Right atrium auricular region (tissue), 2 donors: ENCODE results near the gene SSBP3. TPM values are rescaled to one million over a fixed set of nuclear protein-coding genes. Genes with fewer than 3 reads are reported as not detected.
A peak's percentile ranks its signal among the peaks of the same experiment; 100 is the strongest.

Experiments used
- DNase-seq: peaks from one replicate; pipeline ENCODE4 v3.0.0-alpha.2; 2019; ENCODE audit warnings: low spot score
- H3K27ac ChIP-seq, 2 donors: fragments of 200-600 bp; sonication (generic); 1 replicate in 1 of 2; 2 replicates in 1 of 2; pipeline ENCODE4 v1.5.1; 2016 to 2019
- H3K27me3 ChIP-seq, 2 donors: fragments of 200-600 bp; sonication (generic); one replicate each; pipeline versions ENCODE4 v1.5.1 to v1.6.0; 2017 to 2019
- H3K36me3 ChIP-seq: fragments of 200-600 bp; sonication (generic); one replicate; pipeline ENCODE4 v1.5.1; 2016
- H3K4me1 ChIP-seq, 2 donors: fragments of 200-600 bp; sonication (generic); one replicate each; pipeline versions ENCODE4 v1.5.1 to v1.6.0; 2017 to 2019
- H3K4me3 ChIP-seq, 2 donors: fragments of 200-600 bp; sonication (generic); 1 replicate in 1 of 2; 2 replicates in 1 of 2; pipeline ENCODE4 v1.5.1; 2017 to 2019; ENCODE audit warnings: mild to moderate bottlenecking in 1 of 2, moderate library complexity in 1 of 2
- H3K9me3 ChIP-seq, 2 donors: fragments of 200-600 bp; sonication (generic); one replicate each; pipeline ENCODE4 v1.5.1; 2019
- CTCF ChIP-seq, 2 donors: fragments of 200-600 bp; sonication (generic); IDR thresholded peaks; one replicate each; pipeline ENCODE4 v1.5.1; 2019; ENCODE audit warnings: antibody characterized with exemption in 2 of 2
- total RNA-seq, 2 donors: library from RNA; depleted of rRNA; stranded (reverse); fragments of >200 nt; gene quantifications; one replicate each; pipeline ENCODE4 v1.1.0, GENCODE V29; 2016

The SSBP3 gene
- total RNA-seq, 2 donors from 2014 or later, result 15.2 to 16.6 TPM

GRCh38 chr1:54339126-54339525 is 67.1 kb downstream of the SSBP3 start:
- Histone ChIP-seq H3K27ac (no peak overlapping the region), H3K27me3 (no peaks in the 10 kb centered on the region), H3K4me1 (peaks cover 0 to 53% of the 10 kb centered on the region in 2 donors), H3K9me3 (no peaks in the 10 kb centered on the region), H3K36me3 (no peaks in the 10 kb centered on the region), H3K4me3 (no peak overlapping the region)
- no peak for DNase-seq
- TF ChIP-seq CTCF (IDR thresholded peaks at IDR 0.05), result no peak

GRCh38 chr1:54338464-54338863 is 67.7 kb downstream of the SSBP3 start:
- Histone ChIP-seq H3K9me3 (no peaks in the 10 kb centered on the region), H3K27ac (no peak overlapping the region), H3K27me3 (no peaks in the 10 kb centered on the region), H3K36me3 (no peaks in the 10 kb centered on the region), H3K4me3 (no peak overlapping the region), H3K4me1 (peaks cover 0 to 59% of the 10 kb centered on the region in 2 donors)
- DNase-seq, result no peak
- no peak for TF ChIP-seq CTCF (IDR thresholded peaks at IDR 0.05)

- H3K36me3 ChIP-seq, result no peaks in the 10 kb centered on the region
- no peaks in the 10 kb centered on the region for H3K27me3 ChIP-seq
- TF ChIP-seq CTCF (IDR thresholded peaks at IDR 0.05), result no peak
- H3K4me3 ChIP-seq, result no peak overlapping the region
- no peak overlapping the region for H3K27ac ChIP-seq
- H3K9me3 ChIP-seq, result no peaks in the 10 kb centered on the region
- DNase-seq, result no peak
- peaks cover 0 to 60% of the 10 kb centered on the region in 2 donors for H3K4me1 ChIP-seq
These were observed 68.3 kb downstream of the SSBP3 start for GRCh38 chr1:54337928-54338327.

- Histone ChIP-seq H3K27me3 (no peaks in the 10 kb centered on the region), H3K4me1 (peaks cover 0 to 60% of the 10 kb centered on the region in 2 donors), H3K36me3 (no peaks in the 10 kb centered on the region), H3K4me3 (no peak overlapping the region), H3K27ac (no peak overlapping the region), H3K9me3 (no peaks in the 10 kb centered on the region)
- TF ChIP-seq CTCF (IDR thresholded peaks at IDR 0.05), result no peak
- no peak for DNase-seq
These were observed 69.2 kb downstream of the SSBP3 start for GRCh38 chr1:54337034-54337433.

GRCh38 chr1:54336116-54336515 is 70.1 kb downstream of the SSBP3 start:
- H3K4me3 ChIP-seq, result peak overlapping the region in 1 of 2 donors; percentile 18
- DNase-seq, result no peak

More at GRCh38 chr1:54336116-54336515, 70.1 kb downstream of the SSBP3 start:
- Histone ChIP-seq H3K36me3 (no peaks in the 10 kb centered on the region), H3K27ac (peak overlapping the region in 1 of 2 donors; percentile 73), H3K4me1 (peaks cover 0 to 69% of the 10 kb centered on the region in 2 donors), H3K27me3 (no peaks in the 10 kb centered on the region), H3K9me3 (no peaks in the 10 kb centered on the region)
- no peak for TF ChIP-seq CTCF (IDR thresholded peaks at IDR 0.05)
